Effector memory CD8-positive, alpha-beta T cell (primary cell): ENCODE measurements around the gene GPC1.

Source experiments
- ATAC-seq: fragments of 150-1000 bp; cut with Tn5 transposase; replicated peaks from 2 replicates; pipeline ENCODE4 v1.10.0; 2021; ENCODE audit warnings: mild to moderate bottlenecking, moderate library complexity
- DNase-seq, 3 experiments: peaks; one replicate each; pipeline ENCODE4 v3.0.0; 2021
- H3K27ac Mint-ChIP-seq, 2 donors: one replicate each; pipeline ENCODE4 v1.8.0; 2022; ENCODE audit warnings: mild to moderate bottlenecking in 2 of 2, mixed read lengths in 2 of 2, moderate library complexity in 2 of 2
- H3K27me3 Mint-ChIP-seq, 2 donors: one replicate each; pipeline ENCODE4 v1.8.0; 2022; ENCODE audit warnings: mixed read lengths in 2 of 2
- H3K36me3 Mint-ChIP-seq: one replicate; pipeline ENCODE4 v1.8.0; 2022; ENCODE audit warnings: mild to moderate bottlenecking, moderate library complexity, mixed read lengths; ENCODE audit not compliant: insufficient read depth
- H3K4me1 Mint-ChIP-seq, 2 donors: one replicate each; pipeline ENCODE4 v1.8.0; 2022; ENCODE audit warnings: low read depth in 2 of 2, mixed read lengths in 2 of 2
- H3K4me3 Mint-ChIP-seq, 2 donors: one replicate each; pipeline ENCODE4 v1.8.0; 2022; ENCODE audit warnings: mild to moderate bottlenecking in 2 of 2, mixed read lengths in 2 of 2, moderate library complexity in 2 of 2
- H3K9me3 Mint-ChIP-seq, 2 donors: one replicate each; pipeline ENCODE4 v1.8.0; 2022; ENCODE audit warnings: mixed read lengths in 2 of 2

The GPC1 gene

GRCh38 chr2:240401308-240401707 lies 34.2 kb upstream of the GPC1 start:
- no peak for DNase-seq
- Mint-ChIP-seq H3K4me3 (no peak overlapping the region), H3K4me1 (peaks cover 2 to 4% of the 10 kb centered on the region in 2 donors), H3K9me3 (no peaks in the 10 kb centered on the region), H3K27me3 (peaks cover 28 to 60% of the 10 kb centered on the region in 2 donors), H3K27ac (no peak overlapping the region), H3K36me3 (no peaks in the 10 kb centered on the region)
- ATAC-seq, result no peak

- Mint-ChIP-seq H3K27ac (no peak overlapping the region), H3K9me3 (no peaks in the 10 kb centered on the region), H3K4me1 (peaks cover 2 to 4% of the 10 kb centered on the region in 2 donors), H3K36me3 (no peaks in the 10 kb centered on the region), H3K4me3 (no peak overlapping the region), H3K27me3 (peaks cover 31 to 63% of the 10 kb centered on the region in 2 donors)
- ATAC-seq (no peak), DNase-seq (no peak)
Observed at GRCh38 chr2:240401781-240402551, 33.5 kb upstream of the GPC1 start.

GRCh38 chr2:240402566-240403272 lies 32.7 kb upstream of the GPC1 start:
- H3K4me3 Mint-ChIP-seq, result no peak overlapping the region
- ATAC-seq, result no peak

GRCh38 chr2:240403396-240404104 lies 31.9 kb upstream of the GPC1 start:
- Mint-ChIP-seq H3K9me3 (no peaks in the 10 kb centered on the region), H3K27me3 (peaks cover 35 to 68% of the 10 kb centered on the region in 2 donors), H3K4me1 (peaks cover 2 to 4% of the 10 kb centered on the region in 2 donors), H3K27ac (no peak overlapping the region), H3K4me3 (no peak overlapping the region), H3K36me3 (no peaks in the 10 kb centered on the region)
- DNase-seq (no peak), ATAC-seq (no peak)

More at GRCh38 chr2:240402566-240403272, 32.7 kb upstream of the GPC1 start:
- peaks cover 35 to 68% of the 10 kb centered on the region in 2 donors for H3K27me3 Mint-ChIP-seq
- H3K27ac Mint-ChIP-seq, result no peak overlapping the region
- no peak for DNase-seq
- peaks cover 2 to 4% of the 10 kb centered on the region in 2 donors for H3K4me1 Mint-ChIP-seq
- no peaks in the 10 kb centered on the region for H3K36me3 Mint-ChIP-seq
- no peaks in the 10 kb centered on the region for H3K9me3 Mint-ChIP-seq

- no peak overlapping the region for H3K27ac Mint-ChIP-seq
- no peaks in the 10 kb centered on the region for H3K9me3 Mint-ChIP-seq
- H3K36me3 Mint-ChIP-seq, result no peaks in the 10 kb centered on the region
- H3K4me1 Mint-ChIP-seq, result peaks cover 2 to 4% of the 10 kb centered on the region in 2 donors
- DNase-seq, result no peak
- peaks cover 38 to 66% of the 10 kb centered on the region in 2 donors for H3K27me3 Mint-ChIP-seq
- H3K4me3 Mint-ChIP-seq, result no peak overlapping the region
- no peak for ATAC-seq
Observed at GRCh38 chr2:240404174-240404852, 31.1 kb upstream of the GPC1 start.

GRCh38 chr2:240405133-240405532 lies 30.3 kb upstream of the GPC1 start:
- no peak overlapping the region for H3K4me3 Mint-ChIP-seq
- ATAC-seq (no peak), DNase-seq (no peak)
- peaks cover 2 to 4% of the 10 kb centered on the region in 2 donors for H3K4me1 Mint-ChIP-seq
- no peaks in the 10 kb centered on the region for H3K36me3 Mint-ChIP-seq
- no peaks in the 10 kb centered on the region for H3K9me3 Mint-ChIP-seq
- no peak overlapping the region for H3K27ac Mint-ChIP-seq
- H3K27me3 Mint-ChIP-seq, result peaks cover 33 to 59% of the 10 kb centered on the region in 2 donors

- H3K9me3 Mint-ChIP-seq, result no peaks in the 10 kb centered on the region
Observed at GRCh38 chr2:240405684-240406313, 29.7 kb upstream of the GPC1 start.

GRCh38 chr2:240407090-240407489 lies 28.4 kb upstream of the GPC1 start:
- Mint-ChIP-seq H3K27me3 (peaks cover 28 to 61% of the 10 kb centered on the region in 2 donors), H3K4me1 (peaks cover 2 to 4% of the 10 kb centered on the region in 2 donors), H3K27ac (no peak overlapping the region), H3K9me3 (no peaks in the 10 kb centered on the region), H3K36me3 (no peaks in the 10 kb centered on the region), H3K4me3 (no peak overlapping the region)
- ATAC-seq, result no peak
- DNase-seq, result no peak

More at GRCh38 chr2:240405684-240406313, 29.7 kb upstream of the GPC1 start:
- DNase-seq, result no peak
- no peaks in the 10 kb centered on the region for H3K36me3 Mint-ChIP-seq
- peaks cover 27 to 59% of the 10 kb centered on the region in 2 donors for H3K27me3 Mint-ChIP-seq
- no peak overlapping the region for H3K27ac Mint-ChIP-seq
- no peak for ATAC-seq
- H3K4me1 Mint-ChIP-seq, result peaks cover 2 to 4% of the 10 kb centered on the region in 2 donors
- H3K4me3 Mint-ChIP-seq, result no peak overlapping the region

GRCh38 chr2:240410004-240410403 lies 25.5 kb upstream of the GPC1 start:
- no peak overlapping the region for H3K4me3 Mint-ChIP-seq
- no peaks in the 10 kb centered on the region for H3K36me3 Mint-ChIP-seq
- no peaks in the 10 kb centered on the region for H3K4me1 Mint-ChIP-seq
- no peak for DNase-seq
- H3K27me3 Mint-ChIP-seq, result peaks cover 21 to 53% of the 10 kb centered on the region in 2 donors
- no peak for ATAC-seq
- H3K27ac Mint-ChIP-seq, result no peak overlapping the region
- H3K9me3 Mint-ChIP-seq, result no peaks in the 10 kb centered on the region

- no peaks in the 10 kb centered on the region for H3K36me3 Mint-ChIP-seq
- DNase-seq (no peak), ATAC-seq (no peak)
- H3K4me1 Mint-ChIP-seq, result no peaks in the 10 kb centered on the region
- H3K4me3 Mint-ChIP-seq, result no peak overlapping the region
- H3K27me3 Mint-ChIP-seq, result peaks cover 21 to 45% of the 10 kb centered on the region in 2 donors
- no peaks in the 10 kb centered on the region for H3K9me3 Mint-ChIP-seq
- no peak overlapping the region for H3K27ac Mint-ChIP-seq
Observed at GRCh38 chr2:240410808-240411207, 24.7 kb upstream of the GPC1 start.

- ATAC-seq, result no peak
- H3K36me3 Mint-ChIP-seq, result no peaks in the 10 kb centered on the region
- peaks cover 21 to 38% of the 10 kb centered on the region in 2 donors for H3K27me3 Mint-ChIP-seq
- H3K4me3 Mint-ChIP-seq, result no peak overlapping the region
- DNase-seq, result no peak
- no peaks in the 10 kb centered on the region for H3K4me1 Mint-ChIP-seq
- H3K27ac Mint-ChIP-seq, result no peak overlapping the region
- no peaks in the 10 kb centered on the region for H3K9me3 Mint-ChIP-seq
Observed at GRCh38 chr2:240411261-240412160, 24.0 kb upstream of the GPC1 start.
